Rectal smooth muscle tissue (tissue), 1 donor: ENCODE data around the gene EIF2D.
A peak's percentile ranks its signal among the peaks of the same experiment; 100 is the strongest.

Experiments
- H3K27ac ChIP-seq: one replicate; pipeline ENCODE4 v1.7.0; 2013; ENCODE audit warnings: low read depth, low read length, inconsistent platforms
- H3K27me3 ChIP-seq: one replicate; pipeline ENCODE4 v1.7.0; 2013; ENCODE audit warnings: low read length; ENCODE audit not compliant: control insufficient read depth, insufficient read depth
- H3K36me3 ChIP-seq: one replicate; pipeline ENCODE4 v1.7.0; 2013; ENCODE audit warnings: low read length; ENCODE audit not compliant: control insufficient read depth, insufficient read depth
- H3K4me1 ChIP-seq: one replicate; pipeline ENCODE4 v1.7.0; 2013; ENCODE audit warnings: low read length; ENCODE audit not compliant: control insufficient read depth, insufficient read depth
- H3K4me3 ChIP-seq: one replicate; pipeline ENCODE4 v1.7.0; 2013; ENCODE audit warnings: low read length
- H3K9ac ChIP-seq: one replicate; pipeline ENCODE4 v1.7.0; 2013; ENCODE audit warnings: low read length

The EIF2D gene

GRCh38 chr1:206570529-206570928, 41.7 kb downstream of the EIF2D start:
- no peaks in the 10 kb centered on the region for H3K27me3 ChIP-seq
- H3K4me1 ChIP-seq = no peaks in the 10 kb centered on the region
- H3K4me3 ChIP-seq = no peak overlapping the region
- H3K36me3 ChIP-seq = no peaks in the 10 kb centered on the region
- no peak overlapping the region for H3K9ac ChIP-seq
- H3K27ac ChIP-seq = no peak overlapping the region

DNA sequence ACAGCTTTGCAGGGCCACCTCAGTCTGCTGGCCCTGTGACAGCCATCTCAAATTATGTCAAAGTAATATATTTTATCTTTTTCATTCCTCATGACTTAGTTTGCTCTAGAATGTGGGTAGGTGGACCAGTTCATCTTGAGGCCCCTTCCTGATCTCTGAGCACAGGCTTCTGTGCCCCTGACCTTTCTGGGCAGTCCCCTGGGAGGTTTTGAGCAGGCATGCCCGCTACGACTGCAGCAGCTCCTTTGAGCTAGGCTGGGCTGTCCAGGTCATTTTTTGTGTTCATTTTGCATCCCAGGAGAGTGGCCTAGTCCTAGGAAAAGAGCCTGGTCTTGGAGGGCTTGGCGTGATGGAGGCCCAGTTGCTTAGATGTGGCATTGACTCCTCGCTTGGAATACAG, 42.7 kb downstream of the EIF2D start:
- H3K36me3 ChIP-seq = no peaks in the 10 kb centered on the region

DNA sequence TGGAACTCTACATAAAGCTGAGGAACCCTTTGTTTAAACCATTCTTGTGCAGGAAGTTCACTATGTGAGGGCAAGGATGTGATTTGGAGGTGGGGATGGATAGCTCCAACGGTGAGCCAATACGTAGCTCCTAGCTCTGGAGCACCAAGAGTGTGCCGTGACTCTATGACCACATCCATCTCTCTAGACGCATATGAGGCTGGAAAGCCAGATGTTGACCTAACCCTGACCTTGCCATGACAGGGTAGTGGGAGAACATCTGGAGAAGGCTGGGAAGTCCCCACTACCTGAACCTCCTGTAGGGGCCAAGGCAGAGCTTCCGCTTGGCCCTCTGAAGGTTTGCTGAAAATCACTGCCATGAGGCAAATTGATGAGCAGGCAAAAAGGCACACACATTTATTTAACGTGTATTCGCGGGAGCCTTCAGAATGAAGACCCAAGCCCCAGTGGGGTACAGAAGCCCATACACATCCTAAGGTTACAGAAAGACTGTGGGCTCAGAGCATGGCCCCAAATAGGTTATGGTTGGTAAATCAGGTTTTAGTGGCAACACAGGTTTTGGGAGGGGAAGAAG, 43.4 kb downstream of the EIF2D start:
- no peaks in the 10 kb centered on the region for H3K4me1 ChIP-seq
- H3K27ac ChIP-seq = no peak overlapping the region
- H3K36me3 ChIP-seq = no peaks in the 10 kb centered on the region
- H3K9ac ChIP-seq = no peak overlapping the region
- no peaks in the 10 kb centered on the region for H3K27me3 ChIP-seq
- no peak overlapping the region for H3K4me3 ChIP-seq

More for the DNA sequence above, 42.7 kb downstream of the EIF2D start:
- Histone ChIP-seq H3K27me3 (no peaks in the 10 kb centered on the region), H3K4me1 (no peaks in the 10 kb centered on the region), H3K9ac (no peak overlapping the region), H3K27ac (no peak overlapping the region), H3K4me3 (no peak overlapping the region)

GRCh38 chr1:206568256-206568655, 44.0 kb downstream of the EIF2D start:
- Histone ChIP-seq H3K4me3 (no peak overlapping the region), H3K27me3 (no peaks in the 10 kb centered on the region), H3K9ac (no peak overlapping the region), H3K36me3 (no peaks in the 10 kb centered on the region), H3K4me1 (no peaks in the 10 kb centered on the region), H3K27ac (no peak overlapping the region)

GRCh38 chr1:206566999-206567398, 45.3 kb downstream of the EIF2D start:
- Histone ChIP-seq H3K27me3 (no peaks in the 10 kb centered on the region), H3K4me3 (no peak overlapping the region), H3K9ac (no peak overlapping the region), H3K4me1 (no peaks in the 10 kb centered on the region), H3K36me3 (no peaks in the 10 kb centered on the region), H3K27ac (no peak overlapping the region)

- no peak overlapping the region for H3K27ac ChIP-seq
These were observed 46.3 kb downstream of the EIF2D start for GRCh38 chr1:206565995-206566394.

GRCh38 chr1:206563367-206564207, 48.7 kb downstream of the EIF2D start:
- no peaks in the 10 kb centered on the region for H3K36me3 ChIP-seq
- H3K4me3 ChIP-seq = peak overlapping the region; percentile 18
- H3K9ac ChIP-seq = no peak overlapping the region
- no peaks in the 10 kb centered on the region for H3K4me1 ChIP-seq
- H3K27ac ChIP-seq = no peak overlapping the region
- no peaks in the 10 kb centered on the region for H3K27me3 ChIP-seq

More at GRCh38 chr1:206565995-206566394, 46.3 kb downstream of the EIF2D start:
- Histone ChIP-seq H3K9ac (no peak overlapping the region), H3K4me3 (no peak overlapping the region), H3K27me3 (no peaks in the 10 kb centered on the region), H3K36me3 (no peaks in the 10 kb centered on the region), H3K4me1 (no peaks in the 10 kb centered on the region)

- Histone ChIP-seq H3K27me3 (no peaks in the 10 kb centered on the region), H3K36me3 (no peaks in the 10 kb centered on the region), H3K4me3 (peak overlapping the region; percentile 22), H3K9ac (peak overlapping the region; percentile 7), H3K27ac (no peak overlapping the region), H3K4me1 (no peaks in the 10 kb centered on the region)
These were observed 52.1 kb downstream of the EIF2D start for GRCh38 chr1:206560007-206560716.

DNA sequence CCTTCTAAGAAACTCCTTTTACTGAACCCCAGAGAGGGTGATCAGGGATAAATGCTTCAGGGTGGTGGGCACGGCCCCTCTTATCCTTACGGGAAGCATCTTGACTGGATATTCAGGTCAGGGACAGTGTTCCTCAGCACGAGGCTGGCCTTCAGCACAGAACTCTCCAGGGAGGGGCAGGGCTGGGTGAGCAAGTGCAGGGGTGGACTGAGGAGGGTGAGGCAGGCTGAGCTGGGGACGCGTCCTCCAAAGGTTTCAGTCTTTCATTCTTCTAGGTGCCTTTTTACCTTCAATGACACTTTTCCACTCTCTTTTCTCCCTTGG, 52.6 kb downstream of the EIF2D start:
- Histone ChIP-seq H3K9ac (peak overlapping the region; percentile 7), H3K27ac (no peak overlapping the region), H3K4me1 (no peaks in the 10 kb centered on the region), H3K4me3 (peak overlapping the region; percentile 22), H3K27me3 (no peaks in the 10 kb centered on the region), H3K36me3 (no peaks in the 10 kb centered on the region)

GRCh38 chr1:206558794-206559671, 53.2 kb downstream of the EIF2D start:
- H3K9ac ChIP-seq = no peak overlapping the region
- H3K4me1 ChIP-seq = no peaks in the 10 kb centered on the region
- H3K4me3 ChIP-seq = peak overlapping the region; percentile 74
- H3K36me3 ChIP-seq = no peaks in the 10 kb centered on the region
- H3K27me3 ChIP-seq = no peaks in the 10 kb centered on the region
- no peak overlapping the region for H3K27ac ChIP-seq

GRCh38 chr1:206557636-206558473, 54.4 kb downstream of the EIF2D start:
- Histone ChIP-seq H3K4me3 (peak overlapping the region; percentile 74), H3K36me3 (no peaks in the 10 kb centered on the region), H3K4me1 (no peaks in the 10 kb centered on the region), H3K9ac (peak overlapping the region; percentile 12), H3K27me3 (no peaks in the 10 kb centered on the region), H3K27ac (no peak overlapping the region)
